Non-pigmented ciliary epithelial cell (primary cell): ENCODE data around the gene CFAP99.
A peak's percentile ranks its signal among the peaks of the same experiment; 100 is the strongest.

Source experiments
- DNase-seq: peaks from one replicate; pipeline ENCODE4 v3.0.0-alpha.2; 2010; ENCODE audit warnings: low read depth

CFAP99 gene

DNA sequence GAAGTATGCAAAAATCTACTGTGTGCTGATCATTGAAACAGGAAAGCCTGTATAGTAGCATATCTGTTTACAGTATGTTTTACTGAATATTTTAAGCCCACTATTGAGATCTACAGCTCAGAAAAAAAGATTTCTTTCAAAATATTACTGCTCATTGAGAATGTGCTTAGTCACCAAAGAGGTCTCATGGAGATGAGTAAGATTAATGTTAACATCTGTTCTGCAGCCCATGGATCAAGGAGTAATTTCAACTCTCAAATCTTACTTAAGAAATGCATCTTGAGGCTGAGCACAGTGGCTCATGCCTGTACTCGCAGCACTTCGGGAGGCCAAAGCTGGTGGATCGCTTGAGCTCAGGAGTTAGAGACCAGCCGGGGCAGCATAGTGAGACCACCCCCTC is 53.4 kb downstream of the CFAP99 start:
- peak; percentile 36 for DNase-seq

DNA sequence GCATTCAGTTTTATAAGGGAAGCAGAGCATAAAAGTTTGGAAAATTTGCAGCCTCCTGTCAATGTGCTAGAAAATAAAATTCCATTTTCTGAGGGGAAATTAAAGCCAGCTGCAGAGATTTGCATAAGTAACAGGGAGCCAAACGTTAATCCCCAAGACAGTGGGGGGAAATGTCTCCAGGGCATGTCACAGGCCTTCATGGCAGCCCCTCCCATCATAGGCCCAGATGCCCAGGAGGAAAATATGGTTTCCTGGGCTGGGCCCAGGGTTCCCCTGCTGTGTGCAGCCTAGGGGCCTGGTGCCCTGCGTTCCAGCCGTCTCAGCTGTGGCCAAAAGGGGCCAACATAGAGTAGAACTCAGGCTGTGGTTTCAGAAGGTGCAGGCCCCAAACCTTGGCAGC is 59.5 kb downstream of the CFAP99 start:
- DNase-seq, result no peak

DNA sequence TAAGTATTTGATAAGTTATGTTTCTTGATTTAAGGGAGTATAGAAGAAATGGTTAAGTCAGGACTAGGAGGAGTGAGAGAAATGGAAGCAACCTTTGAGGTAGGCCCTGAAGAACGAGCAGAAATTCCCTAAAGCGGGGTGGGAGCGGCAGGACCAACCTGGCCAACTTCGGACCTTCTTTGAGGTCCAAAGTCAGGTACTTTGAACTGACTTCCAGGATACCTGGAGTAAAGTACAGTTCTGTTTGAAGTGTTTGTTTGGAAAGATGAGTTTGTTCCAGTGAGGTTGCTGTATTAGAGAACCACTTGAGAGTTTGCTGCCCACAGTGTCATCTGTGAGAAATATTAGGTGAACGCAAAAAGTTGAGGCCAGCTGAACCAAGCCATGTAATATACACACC is 61.9 kb downstream of the CFAP99 start:
- DNase-seq, result no peak

DNA sequence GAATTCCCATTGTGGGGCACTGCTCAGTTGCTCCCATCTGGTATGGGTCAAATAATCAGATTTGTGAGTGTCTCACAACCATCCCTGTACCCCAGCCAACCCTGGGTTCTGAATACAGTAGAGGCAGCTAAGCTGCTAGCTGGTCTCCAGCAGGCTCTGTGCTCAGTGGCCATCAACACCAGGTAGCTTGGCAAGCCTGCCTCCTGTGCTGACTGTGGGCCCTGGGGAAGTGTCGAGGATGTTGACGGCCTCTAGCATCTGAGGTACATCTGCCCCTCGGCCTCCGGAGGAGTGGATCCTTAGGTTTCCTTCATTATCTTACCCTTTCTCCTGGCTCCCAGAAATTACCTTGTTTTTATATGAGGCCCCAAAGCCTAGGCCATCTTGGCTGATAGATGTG is 63.4 kb downstream of the CFAP99 start:
- DNase-seq, result no peak

DNA sequence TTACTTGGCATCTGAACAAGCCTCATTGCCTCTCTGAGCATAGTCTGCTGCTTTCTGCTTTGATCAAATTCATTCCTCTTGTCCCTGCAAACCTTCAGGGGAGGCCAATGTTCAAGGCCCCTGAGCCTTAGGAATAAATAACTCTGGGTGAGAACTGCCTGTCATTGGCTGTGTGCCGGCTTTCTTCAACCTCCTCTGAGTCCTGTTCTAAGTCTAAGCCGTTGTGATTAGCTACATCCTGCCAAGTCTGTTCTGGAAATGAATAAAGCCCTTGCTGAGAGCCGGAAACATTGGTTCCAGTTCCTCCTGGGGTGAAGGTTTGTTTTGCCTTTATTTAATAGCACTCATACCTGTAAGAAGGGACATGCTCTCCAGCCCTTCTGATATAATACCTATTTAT is 63.9 kb downstream of the CFAP99 start:
- DNase-seq, result no peak

DNA sequence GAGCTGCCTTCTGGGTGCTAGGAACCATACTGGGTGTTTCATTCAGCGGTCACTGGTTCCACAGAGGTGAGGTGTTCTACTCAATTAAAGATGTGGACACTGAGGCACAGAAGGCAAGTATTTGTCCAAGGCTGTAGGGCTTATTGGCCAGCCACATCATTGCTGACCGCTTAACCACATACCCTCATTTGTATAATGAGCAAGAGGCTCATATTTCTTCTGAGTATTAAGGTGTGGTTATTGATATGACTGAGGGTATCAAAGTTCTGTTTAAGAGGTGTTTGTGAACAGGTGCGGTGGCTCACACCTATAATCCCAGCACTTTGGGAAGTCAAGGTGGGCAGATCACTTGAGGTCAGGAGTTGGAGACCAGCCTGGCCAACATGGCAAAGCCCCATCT is 64.5 kb downstream of the CFAP99 start:
- no peak for DNase-seq

DNA sequence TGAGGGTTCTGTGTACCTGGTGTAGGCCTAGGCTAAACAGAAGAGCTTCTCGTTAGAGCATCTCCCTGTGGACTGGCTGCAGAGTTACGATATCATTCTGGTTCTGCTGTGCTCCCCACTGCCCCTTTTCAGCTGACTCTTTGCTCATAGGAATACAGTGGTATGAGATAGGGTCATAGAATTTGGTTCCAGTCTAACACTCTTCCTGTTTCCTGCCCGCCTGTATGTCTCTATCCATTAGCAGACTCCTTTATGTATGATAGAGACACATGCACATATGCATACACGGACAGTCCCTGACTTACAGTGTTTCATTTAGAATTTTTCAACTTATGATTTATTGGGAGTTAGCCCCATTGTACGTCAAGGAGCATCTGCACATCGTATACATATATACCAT is 65.4 kb downstream of the CFAP99 start:
- DNase-seq, result no peak

DNA sequence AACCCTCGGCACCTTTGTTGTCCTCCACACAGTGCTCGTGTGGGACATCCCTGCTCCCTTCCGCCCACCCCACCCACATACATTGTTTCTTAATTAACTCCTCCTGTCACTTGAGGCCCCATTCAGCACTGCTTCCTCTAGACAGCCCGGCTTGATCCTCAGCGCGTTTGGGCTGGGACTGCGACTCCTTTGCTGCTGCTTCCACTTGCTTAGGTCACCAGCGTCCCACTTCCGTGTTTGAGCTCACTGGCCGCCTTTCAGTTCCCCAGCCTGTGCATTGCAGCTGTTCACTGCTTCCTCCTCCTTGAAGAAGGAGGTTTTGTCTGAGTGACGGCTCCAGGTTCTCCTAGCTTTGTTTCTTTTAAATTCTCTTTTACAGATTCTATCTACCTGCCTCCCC is 66.2 kb downstream of the CFAP99 start:
- no peak for DNase-seq

DNA sequence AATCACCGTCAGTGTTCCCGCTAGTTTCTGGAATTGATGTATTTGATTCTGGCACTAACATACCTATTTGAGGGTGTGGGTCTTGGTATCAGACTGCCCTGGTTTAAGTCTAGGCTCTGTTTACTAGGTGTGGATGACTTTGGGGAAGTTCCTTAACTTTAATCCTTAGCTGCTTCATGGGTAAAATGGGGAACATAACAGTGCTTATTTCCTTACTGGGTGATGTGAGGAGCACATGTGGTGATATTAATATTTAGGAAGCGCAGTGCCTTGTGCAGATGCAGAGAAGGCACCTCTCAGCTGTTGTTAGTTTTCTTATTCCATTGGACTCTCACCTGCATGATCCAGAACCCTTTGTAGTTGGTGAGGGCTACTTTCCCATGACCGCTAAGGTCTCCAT is 67.2 kb downstream of the CFAP99 start:
- DNase-seq, result no peak

DNA sequence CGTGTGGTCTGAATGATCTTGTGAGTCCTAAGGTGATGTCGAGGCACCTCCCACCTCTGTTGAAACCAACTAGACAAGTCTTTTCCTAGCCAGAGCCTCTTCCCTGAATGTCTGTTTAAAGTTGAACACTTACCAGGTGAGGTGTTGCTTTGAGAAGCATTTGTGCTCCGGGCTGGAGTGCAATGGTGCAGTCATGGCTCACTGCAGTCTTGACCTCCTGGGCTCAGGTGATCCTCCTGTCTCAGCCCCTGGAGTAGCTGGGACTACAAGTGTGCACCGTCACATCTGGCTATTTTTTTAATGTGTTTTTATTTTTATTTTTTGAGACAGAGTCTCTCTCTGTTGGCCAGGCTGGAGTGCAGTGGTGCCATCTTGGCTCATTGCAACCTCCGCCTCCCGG is 68.2 kb downstream of the CFAP99 start:
- no peak for DNase-seq

DNA sequence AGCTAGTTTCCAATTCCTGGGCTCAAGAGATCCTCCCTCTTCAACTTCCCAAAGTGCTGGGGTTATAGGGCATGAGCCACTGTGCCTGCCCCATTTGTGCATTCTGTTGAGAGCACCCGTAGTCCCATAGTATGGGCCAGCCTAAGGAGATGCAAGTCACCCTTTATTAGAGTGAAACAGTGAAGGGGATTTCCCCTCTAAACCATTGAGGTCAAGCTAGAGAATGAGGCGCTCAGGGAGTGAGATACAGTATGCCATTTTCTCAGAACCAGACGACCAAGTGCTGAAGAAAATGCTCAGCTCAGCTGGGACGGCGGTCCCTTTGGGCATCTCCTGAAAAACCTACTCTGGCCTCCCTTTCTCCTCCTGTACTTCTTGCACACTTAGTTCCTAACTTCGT is 68.9 kb downstream of the CFAP99 start:
- no peak for DNase-seq

DNA sequence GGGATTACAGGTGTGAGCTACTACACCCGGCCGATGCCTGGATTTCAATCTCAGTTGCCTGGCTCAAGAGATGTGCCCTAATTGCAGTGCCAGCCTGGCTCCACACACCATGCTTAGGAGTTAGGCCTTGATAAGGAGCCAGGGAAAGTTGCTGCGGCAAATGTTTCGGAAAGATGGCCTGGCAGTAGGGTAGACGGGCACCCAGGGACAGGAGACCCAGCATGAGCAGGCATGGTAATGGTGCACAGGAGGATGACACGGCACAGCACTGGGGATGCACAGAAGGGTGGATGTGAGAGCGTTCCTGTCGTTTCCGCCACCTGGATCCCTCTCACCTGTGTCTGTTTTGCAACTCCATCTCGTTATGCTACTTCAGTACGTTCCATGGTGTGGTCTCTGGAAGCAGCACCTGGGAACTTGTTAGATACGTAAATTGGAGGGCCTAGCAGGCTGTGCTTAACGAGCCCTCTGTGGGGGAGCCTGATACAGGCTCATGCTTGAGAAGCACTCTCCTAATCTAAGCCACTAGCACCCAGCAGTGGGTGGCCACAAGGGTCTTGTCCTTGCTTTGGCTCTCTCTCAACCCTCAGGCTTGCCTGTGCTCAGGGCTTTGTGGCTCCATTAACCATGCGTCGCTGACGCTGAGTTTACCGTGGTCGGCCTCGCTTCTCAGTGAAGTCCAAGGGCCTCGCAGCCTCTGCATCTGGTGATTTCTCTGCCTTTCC is 70.5 kb downstream of the CFAP99 start:
- no peak for DNase-seq

DNA sequence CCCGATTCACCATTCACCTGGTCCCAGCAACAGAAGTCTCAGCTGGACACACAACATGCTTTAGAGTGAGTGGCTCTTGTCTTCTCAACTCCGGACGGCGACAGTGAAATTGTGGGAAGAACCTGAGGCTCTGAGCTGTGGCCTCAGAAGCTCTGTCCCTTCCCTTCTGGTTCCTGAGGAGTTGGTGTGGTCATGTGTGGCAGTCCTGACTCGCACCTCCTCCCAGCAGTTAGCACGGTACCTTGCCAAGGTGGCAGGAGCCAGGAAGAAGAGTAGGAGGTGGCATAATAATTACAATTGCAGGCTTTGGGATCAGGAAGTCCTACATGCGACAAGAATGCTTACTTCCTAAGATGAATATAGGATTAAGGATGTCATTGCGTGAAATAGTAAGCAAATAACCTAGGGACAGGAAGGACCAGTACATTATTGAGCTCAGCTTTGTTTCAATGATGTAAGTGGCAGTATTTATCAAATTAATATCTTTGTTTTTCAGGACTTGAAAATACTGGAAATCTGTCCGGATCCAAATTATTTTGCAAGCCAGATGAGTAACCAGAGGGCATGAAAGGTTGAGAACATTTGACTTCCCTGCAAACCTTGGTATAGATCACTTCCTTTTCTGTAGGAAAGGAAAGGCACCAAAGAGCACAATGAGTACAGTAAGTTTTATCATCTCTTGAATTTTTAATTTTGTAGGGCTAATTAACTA is 71.2 kb downstream of the CFAP99 start:
- DNase-seq, result no peak

DNA sequence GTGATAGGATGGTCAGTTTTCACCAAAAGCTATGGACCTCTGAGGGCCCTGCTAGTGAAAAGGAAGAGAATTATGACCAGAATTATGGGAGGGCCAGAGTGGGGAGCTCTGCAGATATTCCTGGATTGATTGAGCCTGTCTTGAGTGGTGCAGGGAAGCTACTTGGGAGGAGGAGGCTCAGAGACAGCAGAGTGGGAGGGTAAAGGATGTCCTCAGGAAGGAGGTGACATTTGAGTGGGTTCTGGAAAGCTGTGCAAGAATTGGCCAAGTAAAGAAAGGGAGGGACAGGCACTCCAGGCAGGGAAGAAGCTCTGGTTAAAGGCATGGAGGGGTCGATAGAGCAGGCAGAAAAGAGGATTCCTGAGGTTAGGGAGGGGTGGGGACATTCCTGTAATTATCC is 74.2 kb downstream of the CFAP99 start:
- DNase-seq, result no peak

DNA sequence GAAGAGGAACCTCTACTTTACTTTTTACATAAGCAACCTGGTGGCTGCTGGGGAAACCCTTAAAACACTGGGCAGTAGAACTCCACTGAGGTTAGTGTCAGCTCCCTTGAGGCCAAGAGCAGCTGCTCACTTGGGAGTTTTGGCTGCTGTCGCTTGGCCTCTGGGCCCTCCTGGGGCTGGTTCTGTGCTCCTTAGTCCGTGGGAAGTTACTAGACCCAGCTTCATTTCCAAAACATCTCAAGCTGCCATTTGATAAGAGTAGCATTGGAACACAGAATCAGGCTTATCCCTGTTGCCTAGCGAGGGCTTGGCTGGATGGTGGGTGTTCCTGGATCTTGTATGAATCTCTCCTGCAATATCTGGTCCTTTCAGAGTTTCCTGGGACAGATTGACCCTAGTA is 76.2 kb downstream of the CFAP99 start:
- no peak for DNase-seq

DNA sequence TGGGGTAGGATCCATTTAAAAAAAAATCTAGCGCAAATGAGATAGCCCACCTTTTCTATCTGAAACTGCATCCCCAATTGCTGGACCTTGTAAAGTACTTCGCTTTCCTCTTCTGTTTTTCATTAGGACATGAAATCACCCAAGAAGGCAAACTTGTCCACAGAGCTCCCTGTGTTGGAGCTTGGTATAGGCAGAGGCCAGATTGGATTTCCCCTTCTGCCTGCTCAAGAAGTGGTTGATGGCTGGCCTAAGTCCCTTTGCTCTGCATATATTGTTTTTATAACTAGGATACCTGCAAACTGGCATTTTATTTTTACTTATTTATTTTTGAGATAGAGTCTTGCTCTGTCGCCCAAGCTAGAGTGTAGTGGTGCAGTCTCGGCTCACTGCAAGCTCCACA is 78.6 kb downstream of the CFAP99 start:
- DNase-seq, result no peak

DNA sequence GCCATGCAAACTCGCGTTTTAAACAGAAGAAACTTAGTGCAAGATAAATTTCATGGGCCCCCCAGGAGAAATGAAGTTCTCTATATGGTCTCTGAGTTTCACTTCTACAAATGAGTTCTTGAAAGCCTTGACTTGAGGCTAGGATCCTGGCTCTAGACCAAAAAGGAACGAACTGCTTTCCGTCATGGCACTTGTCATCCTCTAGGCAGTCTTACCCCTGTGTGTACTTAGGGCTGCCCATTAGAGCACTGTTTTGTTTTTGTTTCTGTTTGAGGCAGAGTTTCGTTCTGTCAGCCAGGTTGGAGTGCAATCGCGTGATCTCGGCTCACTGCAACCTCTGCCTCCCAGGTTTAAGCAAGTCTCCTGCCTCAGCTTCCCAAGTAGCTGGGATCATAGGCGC is 79.2 kb downstream of the CFAP99 start:
- DNase-seq, result no peak

DNA sequence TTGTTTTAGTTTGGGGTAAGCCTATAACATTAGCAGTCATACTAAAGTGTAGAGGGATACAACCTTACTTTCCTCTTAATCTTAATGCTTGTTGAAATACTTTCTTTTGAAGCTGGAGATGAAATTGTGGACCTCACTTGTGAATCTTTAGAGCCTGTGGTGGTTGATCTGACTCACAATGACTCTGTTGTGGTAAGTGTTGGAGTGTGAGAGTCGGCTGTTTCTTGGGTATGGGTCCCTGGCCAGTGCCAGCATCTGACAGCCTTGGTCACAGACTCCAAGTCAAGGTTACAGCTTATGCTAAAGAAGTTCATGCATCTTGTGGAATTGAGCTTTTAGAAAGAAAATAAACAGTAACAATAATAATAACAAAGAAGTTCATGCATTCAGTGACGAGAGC is 81.8 kb downstream of the CFAP99 start:
- no peak for DNase-seq

DNA sequence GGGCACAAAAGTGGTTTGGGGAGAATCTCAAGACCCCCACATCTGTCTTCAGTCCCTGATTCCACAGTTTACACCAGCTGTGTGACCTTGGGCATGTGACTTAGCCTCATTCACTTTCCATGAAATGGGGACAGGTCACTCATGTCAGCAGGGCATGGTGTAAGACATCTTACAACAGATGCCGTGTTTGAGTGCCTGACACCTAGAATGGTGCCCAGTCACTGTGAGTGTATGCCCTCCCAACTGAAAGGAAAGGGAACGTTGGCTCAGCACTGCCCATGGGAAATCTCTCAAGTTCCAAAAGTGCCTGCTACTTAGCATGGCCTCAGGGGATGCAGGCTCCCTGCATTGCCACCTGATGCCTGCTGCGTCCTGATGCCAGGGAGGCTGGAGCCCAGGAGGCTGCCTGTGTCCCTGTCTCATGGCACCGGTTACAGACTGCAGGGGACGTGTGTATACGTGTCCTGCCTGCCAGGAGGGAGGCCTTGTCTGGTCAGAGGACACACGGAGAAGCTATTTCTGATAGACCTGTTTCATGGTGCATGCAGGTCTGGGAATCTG is 82.4 kb downstream of the CFAP99 start:
- DNase-seq, result no peak

DNA sequence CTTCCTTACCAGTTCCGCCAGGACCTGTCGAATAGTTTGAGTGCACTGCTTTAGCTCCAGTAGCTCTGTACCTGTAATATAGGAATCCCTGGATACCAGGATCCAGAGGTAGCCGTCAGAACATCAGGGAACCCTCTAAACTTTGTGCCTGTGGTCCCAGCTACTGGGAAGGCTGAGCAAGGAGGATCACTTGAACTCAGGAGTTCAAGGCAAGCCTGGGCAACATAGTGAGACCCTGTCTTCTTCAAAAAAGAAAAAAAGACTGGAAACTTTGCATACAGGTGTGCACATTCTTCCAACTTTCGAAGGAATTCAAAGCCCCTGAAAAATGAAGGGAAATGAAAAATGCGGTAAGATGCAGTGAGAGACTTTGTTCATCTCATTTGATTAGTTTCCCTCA is 85.1 kb downstream of the CFAP99 start:
- no peak for DNase-seq

DNA sequence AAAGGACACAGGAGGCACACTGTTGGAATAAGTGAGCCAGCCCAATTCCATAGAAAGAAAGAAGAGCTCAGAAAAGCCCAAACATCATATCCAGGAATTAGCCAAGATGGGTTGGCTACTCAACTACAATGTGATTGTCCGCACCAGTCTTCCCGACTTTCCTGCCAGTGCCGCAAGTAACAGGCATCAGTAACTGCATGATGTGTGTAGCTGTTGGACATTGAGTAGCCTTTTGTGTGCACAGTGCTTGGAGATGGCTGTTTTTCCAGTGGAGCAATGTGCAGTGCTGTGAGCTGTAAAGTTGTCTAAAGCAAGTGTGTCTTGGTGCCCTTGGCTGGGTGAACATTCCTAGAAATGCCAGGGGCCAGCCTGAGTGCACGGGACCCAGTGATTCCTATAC is 88.5 kb downstream of the CFAP99 start:
- DNase-seq, result no peak

DNA sequence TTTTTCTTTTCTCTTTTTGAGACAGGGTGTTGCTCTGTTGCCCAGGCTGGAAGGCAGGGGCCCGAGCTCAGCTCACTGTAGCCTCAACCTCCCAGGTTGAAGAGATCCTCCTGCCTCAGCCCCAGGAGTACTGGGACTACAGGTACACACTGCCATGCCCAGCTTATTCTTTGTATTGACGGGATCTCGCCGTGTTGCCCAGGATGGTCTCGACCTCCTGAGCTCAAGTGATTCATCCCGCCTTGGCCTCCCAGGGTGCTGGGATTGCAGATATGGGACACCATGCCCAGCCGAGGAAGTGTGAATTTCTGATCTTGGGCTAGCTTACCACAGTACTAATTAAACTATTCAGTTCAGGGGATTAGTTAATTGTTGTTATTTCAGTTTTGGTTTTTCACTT is 89.1 kb downstream of the CFAP99 start:
- no peak for DNase-seq

DNA sequence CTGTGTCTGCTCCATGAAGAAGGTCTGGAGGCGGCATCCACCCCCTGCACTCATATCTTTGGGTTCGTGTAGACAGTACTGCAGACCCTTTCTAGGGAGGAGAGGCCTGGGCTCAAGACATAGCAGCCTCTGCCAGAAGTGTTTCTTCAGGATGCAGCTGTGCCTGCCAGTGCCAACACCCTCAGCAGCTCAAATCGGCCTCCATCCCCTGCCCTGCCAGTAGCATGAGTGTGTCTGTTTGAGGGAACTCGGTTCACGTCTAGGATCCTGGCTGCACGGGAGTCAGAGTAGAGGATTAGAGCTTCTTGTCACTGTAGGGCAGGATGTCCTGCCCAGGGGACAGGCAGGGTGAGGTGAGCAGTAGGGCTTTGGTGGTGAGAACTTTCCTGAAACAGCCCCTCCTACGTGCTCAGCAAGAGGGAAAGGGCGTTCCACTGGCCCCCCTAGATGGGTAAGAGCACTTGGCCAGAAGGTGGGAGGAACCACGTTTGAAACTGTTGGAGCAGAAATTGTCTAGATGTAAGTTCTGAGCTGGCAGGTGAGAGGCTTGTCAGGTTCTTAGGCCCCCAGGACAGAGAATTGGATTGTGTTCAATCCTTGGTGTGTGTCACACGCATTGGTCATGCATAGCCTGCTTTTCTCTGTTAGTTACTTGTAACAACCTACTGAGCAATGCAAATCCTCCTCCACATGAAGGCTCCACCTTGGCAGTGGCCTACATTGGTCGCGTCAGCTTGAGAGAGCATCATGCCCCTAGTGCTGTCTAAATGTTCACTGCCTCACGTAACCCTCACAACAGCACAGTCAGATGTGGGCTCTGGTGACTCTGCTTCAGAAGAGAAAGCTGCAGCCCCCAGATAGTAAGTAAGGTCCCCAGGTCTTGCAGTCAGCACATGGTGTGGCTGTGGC is 91.8 kb downstream of the CFAP99 start:
- DNase-seq, result no peak
